Hepatocyte (in vitro differentiated cells): ENCODE data around the gene KDELR3. TPM values are rescaled to one million over a fixed set of nuclear protein-coding genes. Genes with fewer than 3 reads are reported as not detected.

Experiments used
- DNase-seq: peaks from one replicate; pipeline ENCODE4 v3.0.0-alpha.2; 2016; ENCODE audit warnings: low spot score
- H2AFZ ChIP-seq: fragments of 200-600 bp; sonication (generic); 2 replicates; pipeline ENCODE4 v1.6.0; 2016; ENCODE audit warnings: antibody characterized with exemption, mild to moderate bottlenecking
- H3K27ac ChIP-seq: fragments of 200-600 bp; sonication (generic); 2 replicates; pipeline ENCODE4 v1.5.1; 2016; ENCODE audit warnings: mild to moderate bottlenecking
- H3K27me3 ChIP-seq: fragments of 200-600 bp; sonication (generic); 2 replicates; pipeline ENCODE4 v1.6.1; 2016
- H3K36me3 ChIP-seq: fragments of 200-600 bp; sonication (generic); replicated peaks from 2 replicates; pipeline ENCODE4 v1.5.1; 2016; ENCODE audit warnings: low read depth; ENCODE audit not compliant: insufficient read depth
- H3K4me1 ChIP-seq: fragments of 200-600 bp; sonication (generic); 2 replicates; pipeline ENCODE4 v1.5.1; 2016; ENCODE audit warnings: mild to moderate bottlenecking, moderate library complexity; ENCODE audit not compliant: insufficient read depth
- H3K4me2 ChIP-seq: fragments of 200-600 bp; sonication (generic); 2 replicates; pipeline ENCODE4 v1.6.0; 2016
- H3K4me3 ChIP-seq: fragments of 200-600 bp; sonication (generic); 2 replicates; pipeline ENCODE4 v1.5.1; 2016; ENCODE audit warnings: mild to moderate bottlenecking
- H3K79me2 ChIP-seq: fragments of 200-600 bp; sonication (generic); 2 replicates; pipeline ENCODE4 v1.6.0; 2017; ENCODE audit warnings: mild to moderate bottlenecking
- H3K9me2 ChIP-seq: fragments of 200-600 bp; sonication (generic); replicated peaks from 2 replicates; pipeline ENCODE4 v1.6.0; 2017; ENCODE audit warnings: mild to moderate bottlenecking; ENCODE audit not compliant: insufficient read depth
- H3K9me3 ChIP-seq: fragments of 200-600 bp; sonication (generic); 2 replicates; pipeline ENCODE4 v1.5.1; 2016; ENCODE audit warnings: low read depth, mild to moderate bottlenecking
- H4K20me1 ChIP-seq: fragments of 200-600 bp; sonication (generic); 2 replicates; pipeline ENCODE4 v1.6.0; 2016; ENCODE audit warnings: mild to moderate bottlenecking; ENCODE audit not compliant: insufficient read depth, poor library complexity, severe bottlenecking
- EZH2 ChIP-seq: fragments of 200-600 bp; sonication (generic); IDR thresholded peaks from 2 replicates; pipeline ENCODE4 v1.6.1; 2016; ENCODE audit warnings: antibody characterized with exemption, mild to moderate bottlenecking, borderline replicate concordance
- EZH2phosphoT487 ChIP-seq: fragments of 200-600 bp; sonication (generic); IDR thresholded peaks from one replicate; pipeline ENCODE4 v1.6.1; 2018; ENCODE audit warnings: antibody characterized with exemption, mild to moderate bottlenecking, low read depth, moderate library complexity; ENCODE audit not compliant: unreplicated experiment, severe bottlenecking
- WGBS: methylation state at CpG from one replicate; pipeline ENCODE4 v1.1.6; 2016; ENCODE audit warnings: low lambda C conversion rate; ENCODE audit errors: missing lambda C conversion rate; 5-methylcytosine and 5-hydroxymethylcytosine counted together
- polyA plus RNA-seq: library from polyadenylated mRNA; unstranded; fragments of >200 nt; fragmentation: Nextera tagmentation; extraction: Ambion mirVana; gene quantifications from 2 replicates; pipeline ENCODE4 v1.2.1, GENCODE V29; 2016
- total RNA-seq: library from RNA; depleted of rRNA; stranded (reverse); fragments of >200 nt; gene quantifications from 2 replicates; pipeline ENCODE4 v1.2.3, GENCODE V29; 2014
- TF ChIP-seq, protein P1 (sequence below): fragments of 200-600 bp; sonication (generic); IDR thresholded peaks from 2 replicates; pipeline ENCODE4 v1.5.1; 2016; ENCODE audit warnings: antibody characterized with exemption, mild to moderate bottlenecking; ENCODE audit not compliant: poor library complexity

KDELR3 gene
- total and polyA plus RNA-seq, 2 experiments from 2014 or later, result 92.4 to 171 TPM

DNA sequence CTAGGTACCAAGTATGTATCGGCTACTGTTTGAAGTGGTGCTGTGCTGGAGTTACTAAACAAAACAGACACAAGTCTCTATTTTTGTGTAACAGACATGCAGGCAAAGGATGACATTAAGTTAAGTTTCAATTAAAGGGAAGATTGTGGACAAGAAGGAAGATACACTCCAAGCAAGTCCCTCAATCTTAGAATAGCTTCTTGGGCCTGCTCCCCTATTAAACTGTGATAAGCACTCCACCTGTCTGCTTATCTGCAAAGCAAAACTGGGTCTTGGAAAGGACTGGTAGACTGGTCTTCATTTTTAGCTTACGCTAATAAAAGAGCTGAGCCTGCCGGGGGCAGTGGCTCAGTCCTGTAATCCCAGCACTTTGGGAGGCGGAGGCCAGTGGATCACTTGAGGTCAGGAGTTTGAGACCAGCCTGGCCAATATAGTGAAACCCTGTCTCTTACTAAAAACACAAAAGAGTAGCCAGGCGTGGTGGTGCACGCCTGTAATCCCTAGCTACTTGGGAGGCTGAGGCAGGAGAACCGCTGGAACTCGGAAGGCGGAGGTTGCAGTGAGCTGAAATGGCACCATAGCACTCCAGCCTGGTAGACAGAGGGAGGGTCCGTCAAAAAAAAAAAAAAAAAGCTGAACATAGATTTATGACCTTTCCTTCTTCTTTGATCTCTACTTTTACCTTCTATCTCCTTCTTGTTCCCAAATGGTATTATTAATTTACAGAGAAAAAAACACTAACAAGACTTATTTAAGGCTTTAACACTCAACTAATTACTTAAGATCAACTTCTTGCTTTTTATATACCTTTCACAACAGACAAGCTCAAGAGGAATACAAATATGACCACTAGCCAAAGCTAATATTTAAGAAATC, 34.1 kb downstream of the KDELR3 start:
- Histone ChIP-seq H3K9me2 (no peaks in the 10 kb centered on the region), H3K9me3 (no peaks in the 10 kb centered on the region), H3K4me1 (peaks cover 8% of the 10 kb centered on the region), H3K4me3 (peak overlapping the region; percentile 52), H3K4me2 (peak overlapping the region; percentile 85), H4K20me1 (peaks cover 75% of the 10 kb centered on the region), H3K36me3 (no peaks in the 10 kb centered on the region), H3K27ac (peak overlapping the region; percentile 6), H3K27me3 (no peaks in the 10 kb centered on the region), H2AFZ (no peak overlapping the region), H3K79me2 (peaks cover 86% of the 10 kb centered on the region)
- WGBS, result 87% methylated on average over 10 of the region's 10 CpGs
- no peak for DNase-seq
- TF ChIP-seq EZH2 (no peak), EZH2phosphoT487 (no peak)
- TF ChIP-seq, protein P1, sequence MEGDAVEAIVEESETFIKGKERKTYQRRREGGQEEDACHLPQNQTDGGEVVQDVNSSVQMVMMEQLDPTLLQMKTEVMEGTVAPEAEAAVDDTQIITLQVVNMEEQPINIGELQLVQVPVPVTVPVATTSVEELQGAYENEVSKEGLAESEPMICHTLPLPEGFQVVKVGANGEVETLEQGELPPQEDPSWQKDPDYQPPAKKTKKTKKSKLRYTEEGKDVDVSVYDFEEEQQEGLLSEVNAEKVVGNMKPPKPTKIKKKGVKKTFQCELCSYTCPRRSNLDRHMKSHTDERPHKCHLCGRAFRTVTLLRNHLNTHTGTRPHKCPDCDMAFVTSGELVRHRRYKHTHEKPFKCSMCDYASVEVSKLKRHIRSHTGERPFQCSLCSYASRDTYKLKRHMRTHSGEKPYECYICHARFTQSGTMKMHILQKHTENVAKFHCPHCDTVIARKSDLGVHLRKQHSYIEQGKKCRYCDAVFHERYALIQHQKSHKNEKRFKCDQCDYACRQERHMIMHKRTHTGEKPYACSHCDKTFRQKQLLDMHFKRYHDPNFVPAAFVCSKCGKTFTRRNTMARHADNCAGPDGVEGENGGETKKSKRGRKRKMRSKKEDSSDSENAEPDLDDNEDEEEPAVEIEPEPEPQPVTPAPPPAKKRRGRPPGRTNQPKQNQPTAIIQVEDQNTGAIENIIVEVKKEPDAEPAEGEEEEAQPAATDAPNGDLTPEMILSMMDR, result no peak

DNA sequence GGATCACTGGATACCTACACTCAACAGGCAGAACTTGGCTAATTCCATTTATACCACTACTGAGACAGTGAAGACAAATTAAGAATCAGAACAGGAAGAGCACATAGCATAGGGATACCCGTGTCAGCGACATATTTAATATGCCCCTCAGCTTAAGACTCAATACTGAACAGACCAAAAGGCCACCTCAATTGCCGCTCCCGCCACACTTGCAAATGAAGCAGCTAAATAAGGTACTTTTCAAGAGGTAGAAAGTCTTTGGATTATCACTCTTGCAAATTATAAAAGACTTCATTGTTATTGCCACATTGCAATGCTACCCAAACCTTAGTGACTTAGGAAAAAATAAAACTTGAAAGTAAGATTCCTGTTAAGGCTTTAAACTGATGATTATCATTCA, 35.1 kb downstream of the KDELR3 start:
- WGBS, result 47% methylated on average over 4 of the region's 4 CpGs
- H3K79me2 ChIP-seq, result peaks cover 81% of the 10 kb centered on the region
- H4K20me1 ChIP-seq, result peaks cover 70% of the 10 kb centered on the region
- H3K4me2 ChIP-seq, result peak overlapping the region; percentile 85
- no peaks in the 10 kb centered on the region for H3K27me3 ChIP-seq
- H3K27ac ChIP-seq, result peak overlapping the region; percentile 6
- no peaks in the 10 kb centered on the region for H3K36me3 ChIP-seq
- no peak for DNase-seq
- peaks cover 10% of the 10 kb centered on the region for H3K4me1 ChIP-seq
- H3K9me2 ChIP-seq, result no peaks in the 10 kb centered on the region
- peak overlapping the region; percentile 52 for H3K4me3 ChIP-seq
- TF ChIP-seq EZH2 (no peak), EZH2phosphoT487 (no peak)
- TF ChIP-seq, protein P1, result no peak
- H2AFZ ChIP-seq, result no peak overlapping the region
- H3K9me3 ChIP-seq, result no peaks in the 10 kb centered on the region

DNA sequence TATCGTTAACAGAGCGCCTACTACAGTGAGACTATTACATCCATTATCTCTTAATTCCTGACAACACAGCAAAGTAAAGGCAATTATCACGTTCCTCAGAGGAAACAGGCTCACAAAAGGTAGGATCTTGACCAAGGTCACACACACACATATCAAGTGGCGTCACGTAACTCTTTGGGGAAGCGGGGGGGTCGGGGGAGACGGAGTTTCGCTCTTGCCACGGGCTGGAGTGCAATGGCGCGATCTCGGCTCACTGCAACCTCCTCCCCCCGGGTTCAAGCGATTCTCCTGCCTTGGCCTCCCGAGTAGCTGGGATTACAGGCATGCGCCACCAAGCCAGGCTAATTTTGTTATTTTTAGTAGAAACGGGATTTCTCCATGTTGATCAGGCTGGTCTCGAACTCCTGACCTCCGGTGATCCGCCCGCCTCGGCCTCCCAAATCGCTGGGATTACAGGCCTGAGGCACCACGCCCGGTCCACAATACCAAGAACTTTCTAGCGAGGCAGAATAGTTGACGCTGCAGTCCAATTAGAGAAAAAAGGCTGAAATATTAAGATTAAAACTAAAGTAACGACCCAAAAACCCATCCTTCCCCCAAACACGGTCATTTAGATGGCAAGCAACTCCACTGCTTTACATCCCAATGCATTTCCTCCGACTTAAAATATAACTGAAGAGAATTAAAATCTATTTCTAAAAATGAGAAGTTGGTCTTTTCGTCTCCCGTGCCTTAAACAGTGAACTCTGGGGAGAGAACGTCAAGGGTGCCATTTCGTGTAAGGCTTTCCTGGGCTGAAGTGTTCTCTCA, 37.0 kb downstream of the KDELR3 start:
- H3K9me2 ChIP-seq, result no peaks in the 10 kb centered on the region
- H3K4me3 ChIP-seq, result peak overlapping the region; percentile 52
- DNase-seq, result peak; percentile 70
- no peaks in the 10 kb centered on the region for H3K27me3 ChIP-seq
- TF ChIP-seq, protein P1, result no peak
- H3K27ac ChIP-seq, result peak overlapping the region; percentile 99
- H4K20me1 ChIP-seq, result peaks cover 52% of the 10 kb centered on the region
- no peaks in the 10 kb centered on the region for H3K9me3 ChIP-seq
- H3K79me2 ChIP-seq, result peaks cover 62% of the 10 kb centered on the region
- no peaks in the 10 kb centered on the region for H3K36me3 ChIP-seq
- H3K4me2 ChIP-seq, result peak overlapping the region; percentile 85
- peaks cover 10% of the 10 kb centered on the region for H3K4me1 ChIP-seq
- 1% methylated on average over 35 of the region's 35 CpGs for WGBS
- peak overlapping the region; percentile 47 for H2AFZ ChIP-seq
